ENCODE measurements around the gene FRAS1. TPM values are rescaled to one million over a fixed set of nuclear protein-coding genes. Genes with fewer than 3 reads are reported as not detected.

FRAS1 gene
- polyA plus RNA-seq, 3 donors from 2014 or later = not detected

- peaks cover 0 to 1% (median 0%) of the 10 kb centered on the region in 6 donors for H3K9me3 Mint-ChIP-seq
- H3K4me3 Mint-ChIP-seq = peak within 1 kb of the TSS; percentile 10 to 70 (median 52)
- H3K27ac Mint-ChIP-seq = no peak within 1 kb of the TSS
- peaks cover 3 to 13% (median 13%) of the 10 kb centered on the region in 3 donors for H3K27me3 Mint-ChIP-seq (ENCODE audit: low read depth in 3 of 3)
- H3K4me1 Mint-ChIP-seq = peaks cover 3 to 6% of the 10 kb centered on the region in 2 donors
- no peaks in the 10 kb centered on the region for H3K36me3 Mint-ChIP-seq
- no peak for DNase-seq
These were observed 494.6 kb downstream of the FRAS1 start, which contains the start of gene ANXA3 for GRCh38 chr4:78551420-78552351. Gene ANXA3, plus strand, starts transcription at chr4:78551770. Its CDS starts 2,704 bp downstream, at chr4:78554474.

GRCh38 chr4:78552389-78553042 is 495.4 kb downstream of the FRAS1 start:
- Mint-ChIP-seq H3K27ac (no peak overlapping the region), H3K27me3 (ENCODE audit: low read depth in 3 of 3) (peaks cover 3 to 15% (median 13%) of the 10 kb centered on the region in 3 donors), H3K36me3 (no peaks in the 10 kb centered on the region), H3K4me1 (peaks cover 3 to 6% of the 10 kb centered on the region in 2 donors), H3K9me3 (peaks cover 0 to 1% (median 0%) of the 10 kb centered on the region in 6 donors), H3K4me3 (no peak overlapping the region)
- DNase-seq = no peak

- peaks cover 0 to 1% (median 0%) of the 10 kb centered on the region in 6 donors for H3K9me3 Mint-ChIP-seq
These were observed 495.9 kb downstream of the FRAS1 start for GRCh38 chr4:78553043-78553396.

GRCh38 chr4:78553529-78554060 is 496.5 kb downstream of the FRAS1 start:
- H3K9me3 Mint-ChIP-seq = peaks cover 0 to 1% (median 0%) of the 10 kb centered on the region in 6 donors
- H3K4me1 Mint-ChIP-seq = peaks cover 3 to 6% of the 10 kb centered on the region in 2 donors
- no peak for DNase-seq
- H3K4me3 Mint-ChIP-seq = no peak overlapping the region
- H3K36me3 Mint-ChIP-seq = no peaks in the 10 kb centered on the region
- no peak overlapping the region for H3K27ac Mint-ChIP-seq
- peaks cover 3 to 15% (median 13%) of the 10 kb centered on the region in 3 donors for H3K27me3 Mint-ChIP-seq (ENCODE audit: low read depth in 3 of 3)

More at GRCh38 chr4:78553043-78553396, 495.9 kb downstream of the FRAS1 start:
- H3K27ac Mint-ChIP-seq = no peak overlapping the region
- no peaks in the 10 kb centered on the region for H3K36me3 Mint-ChIP-seq
- no peak overlapping the region for H3K4me3 Mint-ChIP-seq
- peaks cover 3 to 15% (median 13%) of the 10 kb centered on the region in 3 donors for H3K27me3 Mint-ChIP-seq (ENCODE audit: low read depth in 3 of 3)
- DNase-seq = no peak
- H3K4me1 Mint-ChIP-seq = peaks cover 3 to 6% of the 10 kb centered on the region in 2 donors

- peaks cover 0 to 8% (median 7%) of the 10 kb centered on the region in 3 donors for H3K27me3 Mint-ChIP-seq (ENCODE audit: low read depth in 3 of 3)
- H3K36me3 Mint-ChIP-seq = no peaks in the 10 kb centered on the region
- no peaks in the 10 kb centered on the region for H3K4me1 Mint-ChIP-seq
- no peak overlapping the region for H3K4me3 Mint-ChIP-seq
- H3K9me3 Mint-ChIP-seq = no peaks in the 10 kb centered on the region
- no peak for DNase-seq
- H3K27ac Mint-ChIP-seq = no peak overlapping the region
These were observed 499.5 kb downstream of the FRAS1 start for GRCh38 chr4:78556665-78557064.

- H3K27ac Mint-ChIP-seq = no peak overlapping the region
- DNase-seq = no peak
- H3K27me3 Mint-ChIP-seq (ENCODE audit: low read depth in 3 of 3) = peaks cover 0 to 8% (median 7%) of the 10 kb centered on the region in 3 donors
- no peaks in the 10 kb centered on the region for H3K9me3 Mint-ChIP-seq
- H3K36me3 Mint-ChIP-seq = no peaks in the 10 kb centered on the region
- H3K4me3 Mint-ChIP-seq = no peak overlapping the region
- H3K4me1 Mint-ChIP-seq = no peaks in the 10 kb centered on the region
These were observed 500.7 kb downstream of the FRAS1 start for GRCh38 chr4:78557841-78558240.

GRCh38 chr4:78558410-78558809 is 501.3 kb downstream of the FRAS1 start:
- Mint-ChIP-seq H3K27ac (no peak overlapping the region), H3K9me3 (no peaks in the 10 kb centered on the region), H3K4me1 (no peaks in the 10 kb centered on the region), H3K4me3 (no peak overlapping the region), H3K27me3 (ENCODE audit: low read depth in 3 of 3) (peaks cover 0 to 7% (median 6%) of the 10 kb centered on the region in 3 donors), H3K36me3 (no peaks in the 10 kb centered on the region)
- DNase-seq = no peak

- H3K9me3 Mint-ChIP-seq = no peaks in the 10 kb centered on the region
- H3K27ac Mint-ChIP-seq = no peak overlapping the region
These were observed 503.3 kb downstream of the FRAS1 start for GRCh38 chr4:78560296-78560963.

GRCh38 chr4:78561677-78562076 is 504.6 kb downstream of the FRAS1 start:
- Mint-ChIP-seq H3K27me3 (ENCODE audit: low read depth in 3 of 3) (peaks cover 0 to 5% (median 2%) of the 10 kb centered on the region in 3 donors), H3K27ac (no peak overlapping the region), H3K4me3 (no peak overlapping the region), H3K36me3 (no peaks in the 10 kb centered on the region), H3K9me3 (no peaks in the 10 kb centered on the region), H3K4me1 (no peaks in the 10 kb centered on the region)
- no peak for DNase-seq

More at GRCh38 chr4:78560296-78560963, 503.3 kb downstream of the FRAS1 start:
- no peak overlapping the region for H3K4me3 Mint-ChIP-seq
- DNase-seq = no peak
- H3K4me1 Mint-ChIP-seq = no peaks in the 10 kb centered on the region
- H3K27me3 Mint-ChIP-seq (ENCODE audit: low read depth in 3 of 3) = peaks cover 0 to 7% (median 0%) of the 10 kb centered on the region in 3 donors
- H3K36me3 Mint-ChIP-seq = no peaks in the 10 kb centered on the region

GRCh38 chr4:78562687-78563086 is 505.6 kb downstream of the FRAS1 start:
- Mint-ChIP-seq H3K36me3 (no peaks in the 10 kb centered on the region), H3K9me3 (no peaks in the 10 kb centered on the region), H3K27ac (no peak overlapping the region), H3K4me3 (no peak overlapping the region), H3K27me3 (ENCODE audit: low read depth in 3 of 3) (peaks cover 0 to 2% (median 2%) of the 10 kb centered on the region in 3 donors), H3K4me1 (no peaks in the 10 kb centered on the region)
- no peak for DNase-seq

- Mint-ChIP-seq H3K4me1 (no peaks in the 10 kb centered on the region), H3K9me3 (no peaks in the 10 kb centered on the region), H3K27me3 (ENCODE audit: low read depth in 3 of 3) (peaks cover 0 to 5% (median 2%) of the 10 kb centered on the region in 3 donors)
These were observed 508.8 kb downstream of the FRAS1 start for GRCh38 chr4:78565971-78566372.

GRCh38 chr4:78566834-78567499 is 509.8 kb downstream of the FRAS1 start:
- H3K4me1 Mint-ChIP-seq = no peaks in the 10 kb centered on the region
- no peak for DNase-seq
- H3K4me3 Mint-ChIP-seq = no peak overlapping the region
- peaks cover 0 to 5% (median 2%) of the 10 kb centered on the region in 3 donors for H3K27me3 Mint-ChIP-seq (ENCODE audit: low read depth in 3 of 3)
- no peaks in the 10 kb centered on the region for H3K36me3 Mint-ChIP-seq
- no peak overlapping the region for H3K27ac Mint-ChIP-seq
- H3K9me3 Mint-ChIP-seq = no peaks in the 10 kb centered on the region

More at GRCh38 chr4:78565971-78566372, 508.8 kb downstream of the FRAS1 start:
- Mint-ChIP-seq H3K4me3 (no peak overlapping the region), H3K36me3 (no peaks in the 10 kb centered on the region), H3K27ac (no peak overlapping the region)
- no peak for DNase-seq

- Mint-ChIP-seq H3K9me3 (no peaks in the 10 kb centered on the region), H3K27me3 (ENCODE audit: low read depth in 3 of 3) (peaks cover 0 to 5% (median 2%) of the 10 kb centered on the region in 3 donors), H3K4me1 (no peaks in the 10 kb centered on the region), H3K4me3 (no peak overlapping the region), H3K36me3 (no peaks in the 10 kb centered on the region), H3K27ac (no peak overlapping the region)
- no peak for DNase-seq
These were observed 510.5 kb downstream of the FRAS1 start for GRCh38 chr4:78567500-78568060.

All from immature natural killer cell (primary cell).